GM12873 (cell line): ENCODE data around the gene FLNB.

Experiments used
- CTCF ChIP-seq: IDR thresholded peaks from 2 replicates; pipeline ENCODE4 v1.5.1; 2012; ENCODE audit warnings: low read depth, mild to moderate bottlenecking, moderate library complexity, low read length, control low read depth; ENCODE audit not compliant: insufficient read depth; ENCODE audit errors: missing control alignments

Gene FLNB

GRCh38 chr3:58111513-58112184 is 103.4 kb downstream of the FLNB start:
- TF ChIP-seq CTCF = no peak

DNA sequence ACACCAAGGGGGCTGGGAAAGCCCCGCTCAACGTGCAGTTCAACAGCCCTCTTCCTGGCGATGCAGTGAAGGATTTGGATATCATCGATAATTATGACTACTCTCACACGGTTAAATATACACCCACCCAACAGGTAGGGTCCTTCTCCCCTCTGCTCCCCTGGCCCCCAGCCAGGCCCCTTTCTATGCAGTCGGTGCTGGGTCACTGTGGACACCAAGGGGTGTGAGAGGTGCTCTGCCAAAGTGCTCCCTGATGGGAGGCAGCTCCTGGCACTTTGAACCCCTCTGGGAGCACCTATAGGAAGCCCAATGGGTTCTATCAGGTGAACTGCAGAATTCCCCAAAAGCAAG is 103.9 kb downstream of the FLNB start:
- TF ChIP-seq CTCF = no peak

DNA sequence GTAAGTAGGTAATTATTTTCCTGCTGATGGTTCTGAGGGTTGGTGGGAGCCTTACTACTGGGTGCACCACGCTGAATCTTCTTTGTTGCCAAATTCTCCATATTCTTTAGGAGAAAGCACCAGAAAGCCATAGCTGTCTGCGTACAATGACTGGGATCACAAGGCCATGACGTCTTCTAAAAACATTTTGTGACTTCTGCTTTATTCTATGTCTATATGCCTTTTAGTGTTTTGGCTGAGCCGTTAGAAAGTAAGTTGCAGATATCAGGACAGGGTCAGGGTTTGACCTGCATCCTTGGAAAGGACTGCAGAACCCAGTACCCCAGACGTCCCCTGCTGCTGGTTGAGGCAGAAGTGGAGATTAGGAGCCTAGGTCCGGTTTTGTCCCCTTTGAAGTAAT is 107.0 kb downstream of the FLNB start:
- no peak for TF ChIP-seq CTCF

- TF ChIP-seq CTCF = no peak
Observed at GRCh38 chr3:58116161-58116955, 108.1 kb downstream of the FLNB start.

- no peak for TF ChIP-seq CTCF
Observed at GRCh38 chr3:58116985-58117384, 108.8 kb downstream of the FLNB start.

DNA sequence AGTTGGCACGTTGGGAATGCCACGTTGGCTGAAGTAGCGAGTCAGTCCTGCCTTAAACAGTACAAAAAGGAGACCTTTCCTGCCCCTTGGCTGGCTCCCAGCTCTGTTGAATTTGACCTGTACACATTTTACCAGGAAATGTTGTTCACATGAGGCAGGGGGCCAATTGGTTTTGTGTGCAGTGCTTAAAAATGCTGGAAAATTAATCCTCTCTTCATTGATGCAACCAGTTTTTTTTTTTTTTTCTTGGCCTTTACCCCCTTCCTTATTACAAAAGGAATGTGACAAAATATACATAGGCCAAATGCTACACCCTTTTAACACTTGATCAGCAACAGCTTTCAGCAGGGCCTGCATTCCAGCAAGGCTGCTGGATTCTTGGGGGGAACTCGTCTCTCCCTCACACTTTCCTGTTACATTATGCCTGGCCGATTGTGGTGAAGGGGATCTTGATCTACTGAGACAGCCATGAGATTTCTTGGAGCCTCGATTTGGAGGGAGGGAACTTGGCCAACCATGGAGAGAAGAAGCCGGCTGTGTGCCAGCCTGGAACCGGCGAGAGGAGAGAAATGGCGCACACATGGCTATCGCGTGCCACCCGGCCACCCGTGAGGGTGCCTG is 109.4 kb downstream of the FLNB start:
- no peak for TF ChIP-seq CTCF

DNA sequence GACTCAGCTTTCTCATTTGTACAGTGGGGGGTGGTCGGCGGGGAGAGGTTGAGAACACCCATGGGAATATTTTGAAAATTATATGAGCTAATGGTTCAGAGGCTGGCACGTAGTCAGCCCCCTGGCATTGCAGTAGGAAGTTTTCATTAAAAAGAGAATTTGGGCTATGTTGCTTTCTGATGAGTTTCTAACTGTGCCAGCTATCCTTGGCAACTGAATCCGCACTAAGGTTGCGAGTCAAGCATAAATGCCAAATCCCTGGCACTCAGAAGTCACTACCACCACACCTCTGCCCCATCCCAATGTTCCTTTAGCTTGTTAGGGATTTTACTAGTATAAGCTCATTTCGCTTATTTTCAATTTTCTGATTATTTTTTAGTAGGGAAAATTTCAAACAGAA is 111.0 kb downstream of the FLNB start:
- TF ChIP-seq CTCF = no peak
